Activated T-cell treated with anti-CD3 and anti-CD28 coated beads, Interleukin-2, amount 50 U/mL, for 48 hours (primary cell): ENCODE measurements around the gene PDE4D.
"Not testable (repeated sequence)": the region's sequence is repeated elsewhere in the genome, so short reads cannot be mapped to it uniquely, and the experiment has no call there.

ENCODE experiments used
- DNase-seq, 2 experiments: peaks; one replicate each; pipeline ENCODE4 v3.0.0-alpha.2; 2020

PDE4D gene

GRCh38 chr5:59600998-59601397 lies 292.5 kb downstream of the PDE4D start:
- DNase-seq: no peak

- no peak for DNase-seq
Measured at GRCh38 chr5:59600153-59600552, 293.4 kb downstream of the PDE4D start.

GRCh38 chr5:59599729-59600128 lies 293.8 kb downstream of the PDE4D start:
- DNase-seq: no peak

GRCh38 chr5:59598547-59598874 lies 295.0 kb downstream of the PDE4D start:
- no peak for DNase-seq

GRCh38 chr5:59597690-59598546 lies 295.6 kb downstream of the PDE4D start:
- no peak for DNase-seq

- DNase-seq: no peak
Measured at GRCh38 chr5:59596586-59597350, 296.8 kb downstream of the PDE4D start.

- DNase-seq: not testable (repeated sequence)
Measured at GRCh38 chr5:59594118-59594517, 299.4 kb downstream of the PDE4D start.

- DNase-seq: no peak
Measured at GRCh38 chr5:59593439-59594007, 300.0 kb downstream of the PDE4D start.

- DNase-seq: no peak
Measured at GRCh38 chr5:59592101-59592500, 301.4 kb downstream of the PDE4D start.

- DNase-seq: no peak
Measured at GRCh38 chr5:59591162-59591561, 302.4 kb downstream of the PDE4D start.

- DNase-seq: no peak
Measured at GRCh38 chr5:59588922-59589321, 304.6 kb downstream of the PDE4D start.

GRCh38 chr5:59587489-59588337 lies 305.8 kb downstream of the PDE4D start:
- DNase-seq: no peak

GRCh38 chr5:59586841-59587240 lies 306.7 kb downstream of the PDE4D start:
- DNase-seq: no peak

- DNase-seq: no peak
Measured at GRCh38 chr5:59584858-59585846, 308.4 kb downstream of the PDE4D start.

- no peak for DNase-seq
Measured at GRCh38 chr5:59583810-59584562, 309.5 kb downstream of the PDE4D start.

GRCh38 chr5:59583151-59583809 lies 310.2 kb downstream of the PDE4D start:
- DNase-seq: no peak

- DNase-seq: no peak
Measured at GRCh38 chr5:59582746-59583145, 310.8 kb downstream of the PDE4D start.

- DNase-seq: no peak
Measured at GRCh38 chr5:59579824-59580167, 313.7 kb downstream of the PDE4D start.

- no peak for DNase-seq
Measured at GRCh38 chr5:59579101-59579823, 314.3 kb downstream of the PDE4D start.

GRCh38 chr5:59577485-59577884 lies 316.0 kb downstream of the PDE4D start:
- DNase-seq: no peak
